Mesodermal cell (in vitro differentiated cells): Measurements from ENCODE around the gene SREBF1.

Experiments
- H3K27ac ChIP-seq: 2 replicates; pipeline ENCODE4 v1.7.0; 2013; ENCODE audit warnings: mild to moderate bottlenecking, low read depth, low read length, moderate library complexity; ENCODE audit not compliant: severe bottlenecking
- H3K36me3 ChIP-seq: 2 replicates; pipeline ENCODE4 v1.7.1; 2013; ENCODE audit warnings: mild to moderate bottlenecking, low read length, moderate library complexity; ENCODE audit not compliant: control insufficient read depth, insufficient read depth
- H3K4me1 ChIP-seq: one replicate; pipeline ENCODE4 v1.7.1; 2013; ENCODE audit warnings: mild to moderate bottlenecking, low read length; ENCODE audit not compliant: insufficient read depth, control insufficient read depth, poor library complexity, severe bottlenecking
- H3K4me3 ChIP-seq: 2 replicates; pipeline ENCODE4 v1.7.0; 2013; ENCODE audit warnings: low read length, control low read depth, mild to moderate bottlenecking; ENCODE audit not compliant: insufficient read depth, poor library complexity, severe bottlenecking; ENCODE audit errors: extremely low read depth
- H3K9me3 ChIP-seq: 2 replicates; pipeline ENCODE4 v1.7.1; 2013; ENCODE audit warnings: mild to moderate bottlenecking, low read length, moderate library complexity; ENCODE audit not compliant: control insufficient read depth
- WGBS, 2 experiments: methylation state at CpG; one replicate each; pipeline ENCODE4 v1.1.5; 2013; ENCODE audit warnings: missing lambda C conversion rate in 2 of 2; ENCODE audit not compliant: insufficient coverage in 2 of 2; 5-methylcytosine and 5-hydroxymethylcytosine counted together

SREBF1 gene

GRCh38 chr17:17771498-17772201 lies 65.1 kb downstream of the SREBF1 start:
- H3K9me3 ChIP-seq: no peaks in the 10 kb centered on the region
- peaks cover 5% of the 10 kb centered on the region for H3K36me3 ChIP-seq
- H3K4me1 ChIP-seq: peaks cover 5% of the 10 kb centered on the region
- H3K27ac ChIP-seq: no peak overlapping the region
- no peak overlapping the region for H3K4me3 ChIP-seq
- 89 to 96% methylated on average over 9 to 10 of the region's 10 CpGs for WGBS, 2 experiments

GRCh38 chr17:17770632-17771044 lies 66.1 kb downstream of the SREBF1 start:
- Histone ChIP-seq H3K9me3 (no peaks in the 10 kb centered on the region), H3K36me3 (peaks cover 14% of the 10 kb centered on the region), H3K4me3 (no peak overlapping the region), H3K4me1 (peaks cover 8% of the 10 kb centered on the region), H3K27ac (no peak overlapping the region)
- 93 to 95% methylated on average over 13 of the region's 13 CpGs for WGBS, 2 experiments

GRCh38 chr17:17769869-17770631 lies 66.7 kb downstream of the SREBF1 start:
- no peak overlapping the region for H3K27ac ChIP-seq
- H3K36me3 ChIP-seq: peaks cover 18% of the 10 kb centered on the region
- H3K4me3 ChIP-seq: no peak overlapping the region
- 86 to 90% methylated on average over 15 to 24 of the region's 25 CpGs for WGBS, 2 experiments
- H3K9me3 ChIP-seq: no peaks in the 10 kb centered on the region
- H3K4me1 ChIP-seq: peaks cover 8% of the 10 kb centered on the region

DNA sequence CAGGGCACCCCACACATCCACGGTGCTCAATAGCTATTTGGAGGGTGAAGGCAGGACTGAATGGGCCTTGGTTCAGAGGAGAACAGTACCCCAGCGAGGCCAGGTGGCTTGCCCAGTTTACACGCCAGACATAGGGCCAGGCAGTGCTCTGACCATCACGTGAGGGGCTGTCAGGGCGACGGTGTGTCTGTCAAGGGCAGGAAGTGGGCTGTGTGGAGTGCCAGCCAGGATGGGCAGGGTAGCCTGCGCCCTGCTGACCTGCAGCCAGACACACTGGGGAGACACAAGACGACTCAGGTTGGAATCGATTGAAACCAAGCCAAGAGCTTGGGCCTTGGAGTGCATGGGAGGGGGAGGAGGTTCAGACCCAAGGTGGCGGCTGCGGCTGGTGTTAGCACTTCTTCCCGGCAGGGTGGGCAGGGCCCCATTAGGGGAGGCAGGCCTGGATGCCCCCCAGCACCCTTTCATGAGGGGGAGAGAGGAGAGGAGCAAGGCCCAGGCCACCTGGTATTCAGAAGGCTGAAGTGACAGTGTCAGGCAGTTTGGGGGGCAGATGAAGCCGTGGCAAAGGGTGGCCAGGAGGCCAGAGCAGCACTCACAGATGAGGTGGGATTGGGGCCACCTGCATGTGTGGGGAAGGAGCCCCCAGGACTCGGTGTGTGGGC lies 68.2 kb downstream of the SREBF1 start:
- Histone ChIP-seq H3K4me3 (no peak overlapping the region), H3K4me1 (peaks cover 8% of the 10 kb centered on the region), H3K36me3 (peaks cover 19% of the 10 kb centered on the region), H3K9me3 (no peaks in the 10 kb centered on the region), H3K27ac (no peak overlapping the region)
- 91% methylated on average over 14 of the region's 14 CpGs for whole genome bisulfite sequencing, 2 experiments

GRCh38 chr17:17767887-17768418 lies 68.8 kb downstream of the SREBF1 start:
- Histone ChIP-seq H3K36me3 (peaks cover 19% of the 10 kb centered on the region), H3K4me3 (no peak overlapping the region), H3K27ac (no peak overlapping the region), H3K9me3 (no peaks in the 10 kb centered on the region), H3K4me1 (peaks cover 11% of the 10 kb centered on the region)
- 87 to 100% methylated on average over 4 to 6 of the region's 6 CpGs for WGBS, 2 experiments

DNA sequence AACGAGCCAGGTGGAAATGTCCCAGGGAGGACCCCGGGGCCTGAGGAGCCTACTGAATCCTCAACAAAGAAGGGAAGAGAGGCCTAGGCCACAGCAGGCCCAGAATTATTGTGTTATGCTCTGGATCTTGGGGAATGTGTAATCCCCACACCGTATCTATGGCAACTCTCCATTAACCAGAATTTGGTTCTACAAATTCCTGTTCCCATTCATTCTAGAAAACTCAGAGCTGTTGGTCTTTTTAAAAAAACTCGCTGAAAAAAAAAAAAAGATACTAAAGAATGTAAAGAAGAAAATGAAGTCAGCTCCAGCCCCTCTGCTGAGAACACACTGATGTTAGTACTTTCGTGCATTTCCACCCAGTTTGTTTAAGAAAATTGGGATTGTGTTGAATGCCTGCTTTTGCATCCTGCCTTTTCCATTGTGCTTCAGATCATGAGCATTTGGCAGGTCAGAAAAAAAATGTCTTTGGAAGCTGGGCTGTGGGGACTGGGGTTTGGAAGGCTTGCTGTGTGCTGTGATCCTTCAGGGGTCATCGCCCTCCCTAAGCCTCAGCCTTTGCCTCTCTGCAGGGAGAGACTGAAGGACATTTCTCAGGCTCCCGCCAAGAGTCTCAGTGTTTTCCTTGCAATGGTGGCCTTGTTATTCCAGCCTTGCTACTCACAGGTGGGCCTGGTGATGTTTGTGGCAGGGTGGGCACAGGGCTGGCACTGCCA lies 69.5 kb downstream of the SREBF1 start:
- no peaks in the 10 kb centered on the region for H3K9me3 ChIP-seq
- H3K27ac ChIP-seq: peak overlapping the region; percentile 41
- peaks cover 19% of the 10 kb centered on the region for H3K36me3 ChIP-seq
- 85 to 89% methylated on average over 5 of the region's 7 CpGs for WGBS, 2 experiments
- peaks cover 11% of the 10 kb centered on the region for H3K4me1 ChIP-seq
- H3K4me3 ChIP-seq: no peak overlapping the region

DNA sequence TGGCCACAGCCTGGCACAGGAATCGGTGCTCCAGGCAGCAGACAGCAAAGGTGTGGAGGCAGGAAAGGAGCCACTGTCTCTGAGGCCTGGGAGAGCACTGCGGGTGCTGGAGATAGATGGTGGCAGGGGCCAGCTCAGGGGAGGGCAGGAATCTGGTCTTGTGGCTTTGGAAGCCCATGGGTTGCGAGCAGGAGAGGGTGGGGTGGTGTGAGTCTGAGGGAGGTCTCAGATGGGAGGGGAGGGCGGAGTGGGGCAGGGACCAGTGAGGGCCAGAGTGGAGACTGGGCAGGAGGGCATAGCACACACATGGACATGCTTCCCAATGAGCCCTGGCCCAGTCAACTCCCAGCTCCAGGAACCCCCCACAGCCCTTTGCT lies 70.1 kb downstream of the SREBF1 start:
- 91 to 100% methylated on average over 3 to 4 of the region's 4 CpGs for WGBS, 2 experiments
- Histone ChIP-seq H3K36me3 (peaks cover 19% of the 10 kb centered on the region), H3K9me3 (no peaks in the 10 kb centered on the region), H3K4me1 (peaks cover 11% of the 10 kb centered on the region), H3K27ac (peak overlapping the region; percentile 41), H3K4me3 (no peak overlapping the region)

GRCh38 chr17:17766077-17766743 lies 70.6 kb downstream of the SREBF1 start:
- Histone ChIP-seq H3K4me3 (no peak overlapping the region), H3K27ac (peak overlapping the region; percentile 41), H3K4me1 (peaks cover 11% of the 10 kb centered on the region), H3K36me3 (peaks cover 19% of the 10 kb centered on the region), H3K9me3 (no peaks in the 10 kb centered on the region)
- WGBS, 2 experiments: 87 to 91% methylated on average over 18 to 19 of the region's 20 CpGs

DNA sequence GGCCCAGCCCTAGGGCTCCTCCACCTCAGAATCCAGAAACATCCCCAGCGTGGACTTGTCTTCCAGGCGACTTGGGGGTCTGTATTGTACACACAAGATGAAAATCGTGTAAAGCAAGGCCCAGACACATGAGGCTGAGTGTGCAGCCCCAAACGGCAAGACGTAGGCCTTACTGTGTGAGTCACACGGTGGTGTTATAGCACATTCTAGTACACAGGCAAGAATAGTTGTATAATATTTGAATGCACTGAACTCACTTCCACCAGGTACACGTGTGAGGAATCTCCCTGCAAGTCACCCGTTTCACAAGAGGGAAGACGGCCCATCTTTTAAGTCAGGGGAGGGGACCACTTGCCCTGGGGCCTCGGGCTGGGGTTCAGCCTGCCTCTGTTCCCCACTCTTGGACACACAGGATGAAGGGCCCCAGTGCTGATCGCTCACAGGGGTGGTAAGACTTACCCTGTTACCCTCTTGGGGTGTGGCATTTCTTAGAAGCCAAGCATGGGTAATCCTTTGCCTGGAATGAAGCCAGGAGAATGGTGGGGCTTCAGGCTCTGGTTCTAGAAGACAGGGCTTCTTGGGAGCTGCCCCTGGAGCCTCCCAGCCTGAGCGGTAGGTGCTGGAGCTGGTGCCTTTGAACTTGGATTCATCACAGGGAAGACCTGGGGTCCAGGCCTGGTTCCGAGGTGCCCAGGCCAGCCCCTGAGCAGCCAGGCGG lies 71.3 kb downstream of the SREBF1 start:
- Histone ChIP-seq H3K9me3 (no peaks in the 10 kb centered on the region), H3K36me3 (peaks cover 19% of the 10 kb centered on the region), H3K4me3 (no peak overlapping the region), H3K4me1 (peaks cover 11% of the 10 kb centered on the region), H3K27ac (peak overlapping the region; percentile 23)
- WGBS, 2 experiments: 93% methylated on average over 10 to 11 of the region's 14 CpGs
